IPS-20b (cell line): ENCODE measurements around the gene GIMAP2.
"Not testable (repeated sequence)": the region's sequence is repeated elsewhere in the genome, so short reads cannot be mapped to it uniquely, and the experiment has no call there.

ENCODE experiments used
- H3K27ac ChIP-seq: one replicate; pipeline ENCODE4 v1.5.1; 2013; ENCODE audit warnings: low read length
- H3K27me3 ChIP-seq: 2 replicates; pipeline ENCODE4 v1.6.1; 2013; ENCODE audit warnings: mild to moderate bottlenecking, low read length, inconsistent platforms; ENCODE audit not compliant: insufficient read depth
- H3K36me3 ChIP-seq: 2 replicates; pipeline ENCODE4 v1.6.1; 2013; ENCODE audit warnings: low read depth, mild to moderate bottlenecking, inconsistent platforms, low read length, moderate library complexity; ENCODE audit not compliant: insufficient read depth
- H3K4me1 ChIP-seq: 2 replicates; pipeline ENCODE4 v1.6.1; 2013; ENCODE audit warnings: mild to moderate bottlenecking, control low read depth, inconsistent platforms, low read length, moderate library complexity; ENCODE audit not compliant: insufficient read depth
- H3K4me3 ChIP-seq: 2 replicates; pipeline ENCODE4 v1.5.1; 2013; ENCODE audit warnings: mild to moderate bottlenecking, low read length, inconsistent platforms
- H3K9ac ChIP-seq: 2 replicates; pipeline ENCODE4 v1.6.1; 2013; ENCODE audit warnings: low read depth, mild to moderate bottlenecking, inconsistent platforms, low read length, moderate library complexity
- H3K9me3 ChIP-seq: 2 replicates; pipeline ENCODE4 v1.6.1; 2013; ENCODE audit warnings: mild to moderate bottlenecking, low read depth, low read length, inconsistent platforms; ENCODE audit not compliant: insufficient read depth

Gene GIMAP2

GRCh38 chr7:150663802-150664494 is 21.6 kb upstream of the GIMAP2 start:
- Histone ChIP-seq H3K4me3 (no peak overlapping the region), H3K36me3 (no peaks in the 10 kb centered on the region), H3K27ac (no peak overlapping the region), H3K9ac (no peak overlapping the region), H3K9me3 (no peaks in the 10 kb centered on the region), H3K27me3 (peaks cover 6% of the 10 kb centered on the region; the same call in 1 of the 2 replicates), H3K4me1 (no peaks in the 10 kb centered on the region)

- Histone ChIP-seq H3K27me3 (peaks cover 6% of the 10 kb centered on the region; the same call in 1 of the 2 replicates), H3K4me1 (no peaks in the 10 kb centered on the region), H3K9ac (no peak overlapping the region), H3K36me3 (no peaks in the 10 kb centered on the region), H3K4me3 (no peak overlapping the region), H3K27ac (no peak overlapping the region), H3K9me3 (no peaks in the 10 kb centered on the region)
Observed at GRCh38 chr7:150665089-150665748, 20.3 kb upstream of the GIMAP2 start.

GRCh38 chr7:150665896-150666295 is 19.6 kb upstream of the GIMAP2 start:
- Histone ChIP-seq H3K36me3 (no peaks in the 10 kb centered on the region), H3K9ac (no peak overlapping the region), H3K9me3 (no peaks in the 10 kb centered on the region), H3K27ac (no peak overlapping the region), H3K4me1 (no peaks in the 10 kb centered on the region), H3K4me3 (no peak overlapping the region), H3K27me3 (peaks cover 6% of the 10 kb centered on the region; the same call in 1 of the 2 replicates)

GRCh38 chr7:150666412-150666811 is 19.1 kb upstream of the GIMAP2 start:
- H3K4me1 ChIP-seq = no peaks in the 10 kb centered on the region
- no peak overlapping the region for H3K4me3 ChIP-seq
- no peaks in the 10 kb centered on the region for H3K9me3 ChIP-seq
- H3K27ac ChIP-seq = no peak overlapping the region
- no peaks in the 10 kb centered on the region for H3K36me3 ChIP-seq
- peaks cover 6% of the 10 kb centered on the region; the same call in 1 of the 2 replicates for H3K27me3 ChIP-seq
- no peak overlapping the region for H3K9ac ChIP-seq

GRCh38 chr7:150668472-150668911 is 17.0 kb upstream of the GIMAP2 start:
- H3K9me3 ChIP-seq = no peaks in the 10 kb centered on the region
- H3K27ac ChIP-seq = no peak overlapping the region
- H3K4me1 ChIP-seq = no peaks in the 10 kb centered on the region
- H3K9ac ChIP-seq = no peak overlapping the region
- no peaks in the 10 kb centered on the region for H3K36me3 ChIP-seq
- no peak overlapping the region for H3K4me3 ChIP-seq
- peaks cover 6% of the 10 kb centered on the region; the same call in 1 of the 2 replicates for H3K27me3 ChIP-seq

DNA sequence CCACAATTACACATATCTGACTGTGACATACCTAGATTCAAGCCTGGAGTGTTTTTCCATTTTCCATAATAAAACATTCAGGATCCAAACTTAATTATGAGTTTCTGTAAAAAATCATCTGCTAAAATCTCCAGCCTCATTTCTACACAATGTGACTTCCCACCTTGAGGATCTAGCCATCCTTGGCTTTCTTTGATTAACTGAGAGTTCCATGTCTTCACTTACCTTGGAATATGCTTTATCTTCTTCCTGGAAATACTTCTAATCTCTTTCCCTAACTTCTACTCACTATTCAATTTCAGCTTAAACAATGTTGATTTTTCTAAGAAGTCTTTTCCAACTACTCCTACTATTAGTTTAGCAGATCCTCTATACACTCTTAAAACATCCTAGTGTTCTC is 16.5 kb upstream of the GIMAP2 start:
- Histone ChIP-seq H3K4me1 (no peaks in the 10 kb centered on the region), H3K9ac (no peak overlapping the region), H3K36me3 (no peaks in the 10 kb centered on the region), H3K27ac (no peak overlapping the region), H3K9me3 (no peaks in the 10 kb centered on the region), H3K4me3 (no peak overlapping the region), H3K27me3 (peaks cover 6% of the 10 kb centered on the region; the same call in 1 of the 2 replicates)

GRCh38 chr7:150671798-150672585 is 13.5 kb upstream of the GIMAP2 start:
- not testable (repeated sequence) for H3K4me3 ChIP-seq, H3K9me3 ChIP-seq, H3K9ac ChIP-seq, H3K4me1 ChIP-seq, H3K27me3 ChIP-seq, H3K27ac ChIP-seq, H3K36me3 ChIP-seq

- Histone ChIP-seq H3K9me3 (peaks cover 3% of the 10 kb centered on the region; the same call in 1 of the 2 replicates), H3K36me3 (no peaks in the 10 kb centered on the region), H3K4me1 (no peaks in the 10 kb centered on the region), H3K4me3 (no peak overlapping the region), H3K9ac (no peak overlapping the region), H3K27me3 (no peaks in the 10 kb centered on the region), H3K27ac (no peak overlapping the region)
Observed at GRCh38 chr7:150675714-150676113, 9.8 kb upstream of the GIMAP2 start.

- H3K9ac ChIP-seq, H3K27me3 ChIP-seq, H3K36me3 ChIP-seq, H3K4me1 ChIP-seq, H3K9me3 ChIP-seq, H3K27ac ChIP-seq, H3K4me3 ChIP-seq: not testable (repeated sequence)
Observed at GRCh38 chr7:150676276-150676675, 9.2 kb upstream of the GIMAP2 start.

GRCh38 chr7:150676854-150677253 is 8.7 kb upstream of the GIMAP2 start:
- not testable (repeated sequence) for H3K9me3 ChIP-seq, H3K27ac ChIP-seq, H3K9ac ChIP-seq, H3K4me1 ChIP-seq, H3K4me3 ChIP-seq, H3K27me3 ChIP-seq, H3K36me3 ChIP-seq

- not testable (repeated sequence) for H3K27ac ChIP-seq, H3K9me3 ChIP-seq, H3K9ac ChIP-seq, H3K4me1 ChIP-seq, H3K36me3 ChIP-seq, H3K4me3 ChIP-seq, H3K27me3 ChIP-seq
Observed at GRCh38 chr7:150678601-150679000, 6.9 kb upstream of the GIMAP2 start.

GRCh38 chr7:150680364-150680763 is 5.1 kb upstream of the GIMAP2 start:
- H3K27me3 ChIP-seq, H3K4me3 ChIP-seq, H3K4me1 ChIP-seq, H3K36me3 ChIP-seq, H3K27ac ChIP-seq, H3K9ac ChIP-seq, H3K9me3 ChIP-seq: not testable (repeated sequence)
